NAMALWA (cell line): Measurements from ENCODE around the gene AGO3.
A peak's percentile ranks its signal among the peaks of the same experiment; 100 is the strongest.
"Not testable (repeated sequence)": the region's sequence is repeated elsewhere in the genome, so short reads cannot be mapped to it uniquely, and the experiment has no call there.

Experiments used
- DNase-seq: peaks from one replicate; pipeline ENCODE4 v3.0.0-alpha.2; 2015; ENCODE audit warnings: low spot score

Gene AGO3

DNA sequence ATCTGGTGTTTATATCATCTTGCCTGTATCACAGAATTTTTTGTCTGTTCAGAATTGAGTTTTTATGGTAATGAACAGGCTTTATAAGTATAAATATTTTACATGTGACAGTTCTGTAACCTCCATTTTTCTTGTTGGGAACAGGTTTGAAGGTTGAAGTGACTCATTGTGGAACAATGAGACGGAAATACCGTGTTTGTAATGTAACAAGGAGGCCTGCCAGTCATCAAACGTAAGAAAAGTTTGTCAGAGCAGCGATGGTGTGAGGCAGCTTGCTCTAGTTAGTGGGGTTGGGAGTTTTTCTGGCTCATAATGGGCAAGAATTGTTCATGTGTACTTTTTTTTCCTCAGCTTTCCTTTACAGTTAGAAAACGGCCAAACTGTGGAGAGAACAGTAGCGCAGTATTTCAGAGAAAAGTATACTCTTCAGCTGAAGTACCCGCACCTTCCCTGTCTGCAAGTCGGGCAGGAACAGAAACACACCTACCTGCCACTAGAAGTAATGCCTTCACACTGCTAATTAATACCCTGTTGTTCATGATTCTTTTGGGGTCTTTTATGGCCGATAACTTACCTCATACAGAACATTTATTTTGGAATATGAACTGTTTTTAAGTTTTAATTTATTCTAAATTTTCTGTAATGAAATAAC is 77.8 kb downstream of the AGO3 start:
- DNase-seq, result no peak

DNA sequence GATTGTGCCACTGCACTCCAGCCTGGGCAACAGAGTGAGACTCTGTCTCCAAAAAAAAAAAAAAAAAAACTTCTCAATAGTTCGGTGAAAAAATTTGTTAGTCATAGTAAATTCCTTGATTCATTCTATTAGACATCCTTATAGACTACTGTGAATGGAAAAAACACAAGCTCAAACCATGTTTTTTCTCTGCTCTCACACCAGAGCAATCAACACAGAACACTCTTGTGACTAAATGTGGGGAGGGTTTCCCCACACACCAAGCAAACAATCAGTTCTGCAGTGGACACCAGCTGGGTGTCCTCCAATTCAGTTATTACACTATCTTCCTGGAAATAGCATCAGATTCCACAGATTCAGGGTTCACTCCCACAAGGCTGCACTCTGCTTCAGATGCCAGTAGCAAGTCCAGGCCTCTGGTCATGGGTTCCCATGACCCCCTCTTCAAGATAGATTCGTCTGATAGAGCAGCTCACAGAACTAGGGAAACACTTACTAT is 83.9 kb downstream of the AGO3 start:
- no peak for DNase-seq

DNA sequence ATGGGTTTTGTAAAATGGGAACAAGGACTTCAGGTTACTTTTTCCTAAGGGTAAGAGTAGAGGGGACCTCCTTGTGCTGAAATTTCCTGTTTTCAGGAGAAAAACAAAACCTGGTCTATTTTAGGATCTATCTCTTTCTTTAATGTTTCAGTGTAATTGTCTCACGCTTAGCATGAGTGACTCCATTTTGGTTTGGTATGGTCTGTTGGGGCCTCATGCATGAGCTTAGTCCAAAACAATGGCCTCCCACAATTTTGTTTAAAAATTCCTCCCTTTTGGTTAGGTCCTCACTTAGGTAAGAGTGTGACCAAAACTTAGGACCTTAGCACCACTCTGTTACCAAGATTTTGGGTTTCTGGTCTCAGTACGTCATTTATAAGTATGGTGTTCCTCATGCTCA is 85.8 kb downstream of the AGO3 start:
- DNase-seq, result no peak

DNA sequence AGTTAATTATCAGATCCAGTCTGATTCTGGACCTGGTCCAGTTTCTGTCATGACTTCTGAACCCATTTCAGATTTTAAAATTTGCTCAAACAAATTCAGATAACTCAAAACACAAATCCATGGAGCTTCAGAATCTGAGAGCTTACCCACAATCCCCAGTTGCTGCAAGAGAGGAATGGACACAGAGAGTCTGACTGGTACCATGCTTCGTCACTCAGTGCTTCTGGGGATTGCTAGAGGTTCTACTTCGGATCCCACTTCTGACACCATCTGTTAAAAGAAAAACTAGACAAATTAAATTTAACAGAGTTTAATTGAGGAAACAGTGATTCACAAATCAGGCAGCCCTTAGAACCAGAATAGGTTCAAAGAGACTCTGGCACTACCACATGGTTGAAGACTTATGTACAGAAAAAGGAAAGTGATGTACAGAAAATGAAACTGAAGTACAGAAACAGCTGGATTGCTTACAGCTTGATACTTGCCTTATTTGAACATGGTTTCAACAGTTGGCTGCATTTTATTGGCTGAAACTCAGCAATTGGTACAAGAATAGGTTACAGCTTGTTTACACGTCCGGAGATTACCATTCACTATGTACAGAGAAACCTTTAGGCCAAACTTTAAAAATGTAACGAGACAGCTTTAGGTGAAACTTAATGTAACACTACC is 92.3 kb downstream of the AGO3 start:
- DNase-seq, result peak; percentile 69

DNA sequence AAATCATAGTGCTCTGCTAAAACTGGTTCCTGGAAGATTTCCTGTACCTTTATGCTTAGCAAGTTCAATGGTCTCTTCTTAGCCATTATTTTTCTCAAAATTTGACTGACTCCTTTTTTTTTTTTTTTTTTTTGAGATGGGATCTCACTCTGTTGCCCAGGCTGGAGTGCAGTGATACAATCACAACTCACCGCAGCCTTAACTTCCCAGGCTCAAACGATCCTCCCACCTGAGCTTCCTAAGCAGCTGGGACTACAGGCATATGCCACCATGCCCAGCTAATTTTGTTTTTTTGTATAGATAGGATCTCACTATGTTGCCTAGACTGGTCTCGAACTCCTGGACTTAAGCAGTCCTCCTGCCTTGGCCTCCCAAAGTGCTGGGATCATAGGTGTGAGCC is 93.1 kb downstream of the AGO3 start:
- DNase-seq, result not testable (repeated sequence)

DNA sequence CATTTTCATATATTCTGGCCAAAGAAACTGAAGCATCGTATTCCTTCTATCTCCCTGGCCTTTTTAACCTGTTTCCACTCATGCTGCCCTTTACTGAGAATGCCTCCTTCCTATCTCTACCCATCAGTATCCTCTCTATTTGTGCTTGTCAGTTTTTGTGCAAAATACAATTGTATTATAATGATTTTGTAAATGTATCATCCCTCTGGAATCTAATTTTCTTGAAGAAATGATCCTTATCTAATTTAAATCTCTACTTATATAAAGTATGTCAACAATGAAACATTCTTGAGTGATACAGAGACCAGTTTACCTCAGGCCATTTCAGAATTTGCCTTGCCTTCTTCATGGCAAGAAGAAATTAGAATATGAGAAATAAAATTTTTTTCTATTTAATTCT is 93.9 kb downstream of the AGO3 start:
- no peak for DNase-seq

DNA sequence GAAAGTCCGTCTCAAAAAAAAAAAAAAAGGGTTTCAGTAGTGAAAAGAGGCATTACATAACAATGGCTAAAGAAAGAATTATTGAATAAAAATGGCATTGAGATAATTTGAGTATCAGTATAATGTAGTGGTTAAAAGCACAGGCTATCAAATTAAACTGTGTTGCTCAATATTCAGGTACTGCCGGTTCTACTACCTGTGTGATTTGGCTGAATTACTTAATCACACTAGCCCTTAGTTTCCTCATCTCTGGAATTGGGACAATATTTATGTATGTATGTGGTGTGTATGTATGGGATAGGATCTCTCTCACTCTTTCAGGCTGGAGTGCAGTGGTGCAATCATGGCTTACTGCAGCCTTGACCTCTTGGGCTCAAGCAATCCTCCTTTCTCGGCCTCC is 96.9 kb downstream of the AGO3 start:
- DNase-seq, result no peak

DNA sequence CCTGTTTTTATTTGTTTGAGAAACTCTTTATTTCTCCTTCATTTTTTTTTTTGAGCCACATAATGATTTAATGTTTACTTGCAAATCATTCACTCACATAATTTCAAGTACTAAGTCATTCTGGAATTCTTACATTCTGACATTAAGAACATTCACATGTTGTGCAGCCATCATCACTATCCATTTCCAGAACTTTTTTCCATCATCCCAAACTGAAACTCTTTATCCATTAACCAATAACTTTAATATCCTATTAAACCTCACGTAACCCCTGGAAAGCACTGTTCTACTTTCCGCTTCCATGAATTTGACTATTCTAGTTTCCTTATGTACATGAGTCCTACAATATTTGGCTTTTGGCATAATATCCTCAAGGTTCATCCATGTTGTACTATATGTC is 100.5 kb downstream of the AGO3 start:
- no peak for DNase-seq

DNA sequence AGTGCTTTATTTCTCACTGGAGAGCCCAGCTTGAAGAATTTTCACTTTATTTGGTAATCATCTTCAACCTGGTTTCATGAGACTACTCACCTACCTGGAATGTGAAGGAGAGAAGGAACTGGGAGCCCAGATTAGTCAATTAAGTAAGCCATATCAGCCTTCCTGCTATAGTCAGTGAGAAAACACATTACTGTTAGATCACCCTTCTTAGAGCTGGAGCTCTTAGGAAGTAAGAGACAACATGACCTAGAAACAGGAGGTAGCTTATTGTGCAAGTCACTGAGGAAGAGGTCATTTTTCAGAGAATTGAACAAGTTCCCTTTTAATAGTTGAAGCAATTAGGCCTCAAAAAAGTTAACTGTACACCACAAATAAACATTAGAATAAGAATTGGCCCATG is 103.8 kb downstream of the AGO3 start:
- DNase-seq, result no peak

DNA sequence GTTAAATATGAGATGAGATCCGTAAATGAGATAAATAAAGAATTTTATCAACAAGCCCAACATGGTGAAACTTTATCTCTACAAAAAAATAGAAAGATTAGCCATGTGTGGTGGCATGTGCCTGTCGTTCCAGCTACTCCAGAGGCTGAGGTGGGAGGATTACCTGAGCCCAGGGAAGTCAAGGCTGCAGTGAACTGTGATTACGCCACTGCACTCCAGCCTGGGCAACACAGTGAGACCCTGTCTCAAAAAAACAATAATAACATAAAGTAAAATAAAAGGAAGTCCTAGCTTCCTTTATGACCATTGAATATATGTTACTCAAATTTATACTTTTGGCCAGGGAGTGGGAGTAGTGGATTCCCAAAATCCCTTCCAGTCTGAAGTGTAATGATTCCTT is 104.2 kb downstream of the AGO3 start:
- no peak for DNase-seq

DNA sequence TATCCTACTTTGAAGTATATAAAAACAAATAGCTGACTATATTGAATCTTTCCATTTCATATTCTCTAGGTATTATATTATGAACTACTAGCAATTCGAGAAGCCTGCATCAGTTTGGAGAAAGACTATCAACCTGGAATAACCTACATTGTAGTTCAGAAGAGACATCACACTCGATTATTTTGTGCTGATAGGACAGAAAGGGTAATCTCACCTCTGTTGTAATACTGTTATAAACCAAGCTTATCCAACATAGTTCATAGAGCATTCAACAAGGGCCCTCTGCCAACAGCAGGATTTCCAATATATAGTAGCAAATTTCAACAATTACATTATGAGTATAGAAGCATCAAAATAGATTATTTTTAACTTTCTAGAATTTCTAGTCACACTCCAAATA is 109.3 kb downstream of the AGO3 start:
- DNase-seq, result no peak

DNA sequence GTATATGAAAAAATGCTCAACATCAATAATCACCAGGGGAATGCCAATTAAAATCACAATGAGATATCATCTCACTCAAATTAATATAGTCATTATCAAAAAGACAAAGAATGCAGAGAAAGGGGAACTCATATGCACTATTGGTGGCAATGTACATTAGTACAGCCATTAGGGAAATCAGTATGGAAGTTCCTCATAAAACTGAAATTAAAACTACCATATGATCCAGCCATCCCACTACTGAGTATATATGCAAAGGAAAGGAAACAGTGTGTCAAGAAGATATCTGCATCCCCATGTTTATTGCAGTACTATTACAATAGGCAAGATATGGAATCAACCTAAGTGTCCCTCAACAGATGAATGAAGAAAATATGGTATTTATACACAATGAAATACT is 120.9 kb downstream of the AGO3 start:
- no peak for DNase-seq

DNA sequence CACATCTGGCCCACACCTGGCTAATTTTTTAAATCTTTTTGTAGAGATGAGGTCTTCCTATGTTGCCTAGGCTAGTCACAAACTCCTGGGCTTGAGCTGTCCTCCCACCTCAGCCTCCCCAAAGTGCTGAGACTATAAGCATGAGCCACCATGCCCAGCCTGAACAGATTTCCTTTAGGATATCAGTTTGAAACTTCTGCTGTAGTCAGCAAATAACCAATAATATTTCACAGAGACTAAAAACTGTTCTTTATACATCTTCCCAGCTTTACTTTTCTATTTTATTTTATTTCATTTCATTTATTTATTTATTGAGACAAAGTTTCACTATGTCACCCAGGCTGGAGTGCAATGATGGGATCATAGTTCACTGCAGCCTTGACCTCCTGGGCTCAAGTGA is 123.1 kb downstream of the AGO3 start:
- no peak for DNase-seq

DNA sequence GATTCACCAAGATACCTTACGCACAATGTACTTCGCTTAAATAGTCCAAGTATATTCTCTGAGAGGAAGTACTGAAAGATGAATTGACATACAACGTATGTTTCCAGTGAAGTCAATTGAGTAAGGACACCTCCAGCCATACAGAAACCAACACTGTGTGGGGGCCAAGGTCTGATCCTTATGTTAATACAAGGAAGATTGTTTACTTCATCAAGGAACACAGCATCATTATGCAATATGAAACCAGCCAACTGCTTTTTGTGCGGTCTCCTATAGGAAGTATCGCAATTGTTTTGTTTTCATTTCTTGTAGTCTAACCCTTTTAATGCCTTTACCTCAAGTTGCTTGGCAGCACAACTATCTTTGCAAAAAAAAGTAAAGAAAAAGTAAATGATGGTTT is 124.8 kb downstream of the AGO3 start:
- no peak for DNase-seq

DNA sequence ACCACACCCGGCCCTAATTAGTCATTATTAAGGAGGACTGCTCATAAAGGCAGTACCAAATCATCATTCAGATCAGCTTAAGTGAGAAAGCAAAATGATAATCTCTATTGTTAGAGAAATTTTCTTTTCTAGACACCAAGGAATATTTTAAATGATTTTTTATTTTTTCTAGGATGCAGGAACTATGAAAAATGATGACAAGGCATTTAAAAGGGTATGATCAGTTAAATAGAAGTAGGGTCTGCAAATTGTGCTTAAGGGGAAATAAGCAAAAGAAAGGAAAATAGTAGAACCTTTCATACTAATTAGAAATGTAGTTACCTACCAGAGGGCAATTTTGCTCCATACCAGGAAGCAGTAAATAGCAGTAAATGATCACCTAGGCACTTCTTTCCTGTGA is 131.4 kb downstream of the AGO3 start:
- DNase-seq, result no peak

DNA sequence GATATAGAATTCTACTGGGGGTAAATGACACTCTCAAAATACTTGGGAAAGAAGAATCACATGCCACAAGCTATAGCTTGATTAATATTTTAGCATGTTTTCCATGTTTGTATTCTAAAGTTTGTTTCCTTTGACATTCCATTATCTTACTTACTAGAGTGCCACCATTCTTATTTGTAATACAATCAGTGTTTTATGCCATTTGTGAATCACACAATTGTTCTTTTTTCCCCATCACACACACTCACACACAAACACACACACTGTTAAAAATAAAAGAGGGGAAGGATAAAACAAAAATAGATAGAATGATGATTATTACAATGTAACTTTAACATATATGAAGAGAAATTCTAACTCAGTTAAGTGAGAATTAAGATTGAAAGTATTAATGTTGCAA is 137.0 kb downstream of the AGO3 start:
- DNase-seq, result no peak

DNA sequence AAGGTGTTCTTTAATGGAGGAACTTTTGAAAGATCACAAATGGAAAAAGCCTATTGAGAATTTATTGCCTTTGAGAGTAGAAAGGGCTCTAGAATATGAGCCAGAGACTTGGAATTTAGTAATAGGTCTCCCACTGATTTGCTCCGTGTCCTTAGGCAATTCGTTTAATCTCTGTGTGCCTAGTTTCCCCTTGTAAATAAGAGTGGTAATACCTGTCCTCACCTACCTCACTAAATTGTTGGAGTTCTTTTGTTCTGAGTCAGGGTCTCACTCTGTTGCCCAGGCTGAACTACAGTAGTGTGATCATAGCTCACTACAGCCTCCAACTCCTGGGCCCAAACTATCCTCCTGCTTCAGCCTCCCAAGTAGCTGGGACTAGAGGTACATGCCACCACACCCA is 138.0 kb downstream of the AGO3 start:
- no peak for DNase-seq

DNA sequence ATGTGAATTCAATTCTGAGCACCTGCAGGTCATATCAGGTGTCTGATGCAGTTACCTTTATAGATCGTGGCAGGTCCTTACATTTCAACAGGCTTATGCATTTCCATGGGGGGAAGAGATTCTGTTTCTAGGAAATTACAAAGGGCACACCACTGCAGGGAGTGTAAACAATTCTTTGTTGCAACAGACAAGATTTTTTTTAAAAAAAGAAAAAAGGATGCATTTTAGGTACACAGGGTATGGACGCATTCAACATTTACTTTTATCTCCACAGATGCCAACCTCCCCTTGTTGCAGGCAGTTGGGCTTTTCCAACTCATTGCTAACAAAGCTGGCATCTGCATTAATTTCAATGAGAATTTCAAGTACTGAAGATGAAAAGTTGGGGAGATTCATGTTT is 139.4 kb downstream of the AGO3 start:
- DNase-seq, result no peak

DNA sequence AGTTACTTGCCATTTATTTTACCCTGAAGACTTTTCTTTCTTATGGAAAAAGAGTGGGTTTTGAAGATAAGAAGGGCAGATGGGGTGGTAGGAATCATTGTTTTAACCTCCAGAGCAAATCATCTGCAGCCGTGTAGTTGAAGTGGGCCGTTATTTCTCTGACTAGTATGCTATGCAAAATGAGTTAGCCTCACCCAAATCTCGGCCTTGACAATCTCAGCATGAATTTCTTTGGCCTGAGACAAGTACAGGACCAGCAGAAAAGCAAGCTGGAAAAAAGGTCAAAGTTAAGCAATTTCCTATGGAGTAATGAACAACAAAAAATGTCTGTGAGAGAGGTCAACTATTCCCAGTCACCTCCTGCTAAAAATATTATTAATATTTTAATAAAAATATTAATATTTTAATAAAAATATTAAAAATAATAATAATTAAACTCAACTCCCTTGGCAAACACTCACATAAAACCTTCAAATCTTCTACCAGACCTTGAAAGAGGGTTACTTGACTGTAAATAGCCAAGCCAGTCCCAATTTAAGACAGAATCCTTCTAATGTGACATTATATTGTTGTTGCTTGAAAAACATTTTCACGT is 146.2 kb downstream of the AGO3 start:
- no peak for DNase-seq

DNA sequence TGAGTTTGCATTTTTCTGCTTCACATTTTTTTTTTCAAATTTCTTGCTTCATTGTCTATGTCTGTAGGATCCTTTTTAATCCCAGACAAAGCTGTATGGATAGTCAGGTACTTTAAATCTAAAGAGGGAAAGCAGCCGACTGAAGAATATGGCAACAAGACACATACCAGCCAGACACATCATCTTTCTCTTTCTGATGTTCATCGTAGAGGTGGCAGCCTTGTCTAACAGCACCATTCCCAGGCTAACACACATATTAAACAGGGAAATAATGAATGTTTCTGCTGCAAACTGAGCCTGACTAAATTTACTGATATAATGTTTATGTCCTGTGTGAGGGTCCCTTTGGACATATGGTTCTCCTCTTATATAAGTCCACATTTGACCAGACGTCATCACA is 149.3 kb downstream of the AGO3 start:
- DNase-seq, result no peak

DNA sequence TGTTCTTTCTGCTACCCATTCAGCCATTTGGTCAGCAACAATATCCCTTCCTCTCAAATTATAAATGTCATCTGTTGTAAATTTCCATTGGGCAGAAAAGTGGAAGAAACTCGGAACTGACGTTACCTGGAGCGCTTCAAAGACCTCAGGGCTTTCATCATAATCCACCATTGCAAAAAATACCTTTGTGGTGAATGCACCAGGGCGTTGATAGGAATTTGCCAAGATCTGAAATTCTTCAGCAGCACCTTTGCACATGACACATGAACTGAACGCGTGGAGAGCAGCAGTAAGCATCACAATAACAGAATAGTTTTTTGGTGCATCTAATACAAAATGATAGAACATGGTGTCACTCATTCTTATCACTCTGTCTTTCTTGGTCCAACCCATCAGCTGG is 149.9 kb downstream of the AGO3 start:
- no peak for DNase-seq

DNA sequence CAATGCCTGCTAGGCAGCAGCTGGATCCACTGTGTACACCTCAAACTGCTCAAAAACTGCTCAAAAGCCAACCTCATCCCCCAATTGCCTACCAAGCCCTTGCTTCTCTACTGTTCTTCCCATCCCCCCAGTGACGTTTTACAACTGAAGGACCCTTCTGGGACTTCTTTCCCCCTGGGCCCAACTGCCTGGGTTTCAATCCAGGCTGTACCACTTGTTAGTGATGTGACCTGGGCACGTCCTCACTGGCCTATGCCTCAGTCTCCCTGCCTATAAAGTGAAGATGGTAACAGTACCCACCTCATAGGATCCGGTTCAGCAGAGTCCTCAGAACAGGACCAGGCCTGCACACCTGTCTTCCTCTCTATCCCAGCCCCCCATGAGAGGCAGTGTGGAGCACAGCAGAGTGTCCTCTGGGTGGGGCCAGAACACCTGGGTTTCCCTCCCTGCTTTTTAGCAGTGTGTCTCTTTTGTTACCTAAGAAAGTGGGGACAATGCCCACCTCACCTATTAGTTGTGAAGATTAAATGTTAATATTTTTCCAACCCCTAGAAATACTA is 151.1 kb downstream of the AGO3 start:
- no peak for DNase-seq

DNA sequence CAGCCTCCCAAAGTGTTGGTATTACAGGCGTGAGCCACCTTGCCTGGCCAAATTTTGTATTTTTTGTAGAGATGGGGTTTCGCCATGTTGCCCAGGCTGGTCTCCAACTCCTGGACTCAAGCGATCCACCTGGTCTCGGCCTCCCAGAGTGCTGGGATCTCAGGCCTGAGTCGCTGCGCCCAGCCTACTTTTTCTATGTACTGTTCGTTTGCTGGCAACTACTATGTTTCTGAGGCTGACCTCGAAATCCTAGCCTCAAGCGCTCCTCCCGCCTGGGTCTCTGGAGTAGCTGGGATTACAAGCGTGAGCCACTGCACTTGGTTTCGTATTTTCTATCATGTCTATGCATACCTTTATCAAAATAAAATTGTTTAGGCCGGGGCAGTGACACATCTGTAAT is 152.3 kb downstream of the AGO3 start:
- DNase-seq, result no peak
